HL-60 (cell line): ENCODE data around the gene KHNYN.
"Not testable (repeated sequence)": the region's sequence is repeated elsewhere in the genome, so short reads cannot be mapped to it uniquely, and the experiment has no call there.

Experiments
- DNase-seq, 2 experiments: peaks; one replicate each; pipeline ENCODE4 v3.0.0-alpha.2; 2010 to 2020; ENCODE audit warnings: low read depth in 1 of 2, low spot score in 1 of 2
- H3K27ac ChIP-seq: fragments of 250-450 bp; sonication (Bioruptor Pico); replicated peaks from 2 replicates; pipeline ENCODE4 v1.5.1; 2020; ENCODE audit warnings: mild to moderate bottlenecking, moderate library complexity
- H3K27me3 ChIP-seq: fragments of 250-450 bp; sonication (Bioruptor Pico); 2 replicates; pipeline ENCODE4 v1.5.1; 2021; ENCODE audit warnings: mild to moderate bottlenecking, moderate library complexity; ENCODE audit not compliant: insufficient read depth, poor library complexity, severe bottlenecking
- H3K4me3 ChIP-seq: replicated peaks from 2 replicates; pipeline ENCODE4 v1.5.1; 2011; ENCODE audit warnings: mild to moderate bottlenecking, control low read depth, low read length; ENCODE audit not compliant: insufficient read depth
- GABPA ChIP-seq: IDR thresholded peaks from 2 replicates; pipeline ENCODE4 v1.6.1; 2012; ENCODE audit warnings: low read depth
- POLR2AphosphoS5 ChIP-seq: IDR thresholded peaks from 2 replicates; pipeline ENCODE4 v1.6.1; 2012; ENCODE audit warnings: low read depth
- SPI1 ChIP-seq: IDR thresholded peaks from 2 replicates; pipeline ENCODE4 v1.6.1; 2012; ENCODE audit warnings: low read depth, mild to moderate bottlenecking, borderline replicate concordance
- TF ChIP-seq, protein P1 (sequence below): IDR thresholded peaks from one replicate; pipeline ENCODE4 v1.5.1; 2011; ENCODE audit warnings: low read length, control low read depth, inconsistent platforms; ENCODE audit not compliant: insufficient read depth
- TF ChIP-seq, protein P2 (sequence below): IDR thresholded peaks from 2 replicates; pipeline ENCODE4 v1.6.1; 2012; ENCODE audit warnings: low read depth; ENCODE audit not compliant: insufficient replicate concordance

KHNYN gene

GRCh38 chr14:24463884-24464785 lies 34.4 kb downstream of the KHNYN start:
- no peak overlapping the region for H3K27ac ChIP-seq
- DNase-seq: no peak
- no peaks in the 10 kb centered on the region for H3K27me3 ChIP-seq
- TF ChIP-seq SPI1 (no peak), GABPA (no peak), POLR2AphosphoS5 (no peak)
- TF ChIP-seq, protein P1, sequence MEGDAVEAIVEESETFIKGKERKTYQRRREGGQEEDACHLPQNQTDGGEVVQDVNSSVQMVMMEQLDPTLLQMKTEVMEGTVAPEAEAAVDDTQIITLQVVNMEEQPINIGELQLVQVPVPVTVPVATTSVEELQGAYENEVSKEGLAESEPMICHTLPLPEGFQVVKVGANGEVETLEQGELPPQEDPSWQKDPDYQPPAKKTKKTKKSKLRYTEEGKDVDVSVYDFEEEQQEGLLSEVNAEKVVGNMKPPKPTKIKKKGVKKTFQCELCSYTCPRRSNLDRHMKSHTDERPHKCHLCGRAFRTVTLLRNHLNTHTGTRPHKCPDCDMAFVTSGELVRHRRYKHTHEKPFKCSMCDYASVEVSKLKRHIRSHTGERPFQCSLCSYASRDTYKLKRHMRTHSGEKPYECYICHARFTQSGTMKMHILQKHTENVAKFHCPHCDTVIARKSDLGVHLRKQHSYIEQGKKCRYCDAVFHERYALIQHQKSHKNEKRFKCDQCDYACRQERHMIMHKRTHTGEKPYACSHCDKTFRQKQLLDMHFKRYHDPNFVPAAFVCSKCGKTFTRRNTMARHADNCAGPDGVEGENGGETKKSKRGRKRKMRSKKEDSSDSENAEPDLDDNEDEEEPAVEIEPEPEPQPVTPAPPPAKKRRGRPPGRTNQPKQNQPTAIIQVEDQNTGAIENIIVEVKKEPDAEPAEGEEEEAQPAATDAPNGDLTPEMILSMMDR: no peak
- TF ChIP-seq, protein P2, sequence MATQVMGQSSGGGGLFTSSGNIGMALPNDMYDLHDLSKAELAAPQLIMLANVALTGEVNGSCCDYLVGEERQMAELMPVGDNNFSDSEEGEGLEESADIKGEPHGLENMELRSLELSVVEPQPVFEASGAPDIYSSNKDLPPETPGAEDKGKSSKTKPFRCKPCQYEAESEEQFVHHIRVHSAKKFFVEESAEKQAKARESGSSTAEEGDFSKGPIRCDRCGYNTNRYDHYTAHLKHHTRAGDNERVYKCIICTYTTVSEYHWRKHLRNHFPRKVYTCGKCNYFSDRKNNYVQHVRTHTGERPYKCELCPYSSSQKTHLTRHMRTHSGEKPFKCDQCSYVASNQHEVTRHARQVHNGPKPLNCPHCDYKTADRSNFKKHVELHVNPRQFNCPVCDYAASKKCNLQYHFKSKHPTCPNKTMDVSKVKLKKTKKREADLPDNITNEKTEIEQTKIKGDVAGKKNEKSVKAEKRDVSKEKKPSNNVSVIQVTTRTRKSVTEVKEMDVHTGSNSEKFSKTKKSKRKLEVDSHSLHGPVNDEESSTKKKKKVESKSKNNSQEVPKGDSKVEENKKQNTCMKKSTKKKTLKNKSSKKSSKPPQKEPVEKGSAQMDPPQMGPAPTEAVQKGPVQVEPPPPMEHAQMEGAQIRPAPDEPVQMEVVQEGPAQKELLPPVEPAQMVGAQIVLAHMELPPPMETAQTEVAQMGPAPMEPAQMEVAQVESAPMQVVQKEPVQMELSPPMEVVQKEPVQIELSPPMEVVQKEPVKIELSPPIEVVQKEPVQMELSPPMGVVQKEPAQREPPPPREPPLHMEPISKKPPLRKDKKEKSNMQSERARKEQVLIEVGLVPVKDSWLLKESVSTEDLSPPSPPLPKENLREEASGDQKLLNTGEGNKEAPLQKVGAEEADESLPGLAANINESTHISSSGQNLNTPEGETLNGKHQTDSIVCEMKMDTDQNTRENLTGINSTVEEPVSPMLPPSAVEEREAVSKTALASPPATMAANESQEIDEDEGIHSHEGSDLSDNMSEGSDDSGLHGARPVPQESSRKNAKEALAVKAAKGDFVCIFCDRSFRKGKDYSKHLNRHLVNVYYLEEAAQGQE: no peak
- no peak overlapping the region for H3K4me3 ChIP-seq

DNA sequence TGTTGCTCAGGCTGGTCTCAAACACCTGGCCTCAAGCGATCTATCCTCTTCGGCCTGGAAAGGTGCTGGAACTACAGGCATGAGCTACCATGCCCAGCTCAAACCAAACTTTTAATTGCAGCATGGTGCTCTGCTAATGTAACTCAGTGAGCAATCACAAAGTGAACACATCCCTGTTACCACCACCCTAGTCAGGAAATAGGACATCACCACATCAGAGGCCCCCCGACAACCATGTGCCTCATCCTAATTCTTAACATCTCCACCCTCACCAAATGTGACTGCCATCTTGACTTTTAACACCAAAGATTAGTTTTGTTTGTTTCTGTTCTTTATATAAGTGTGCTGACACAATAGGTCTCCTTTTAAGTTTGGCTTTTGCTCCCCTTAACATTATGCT lies 35.6 kb downstream of the KHNYN start:
- H3K27ac ChIP-seq: no peak overlapping the region
- no peaks in the 10 kb centered on the region for H3K27me3 ChIP-seq
- no peak for DNase-seq
- TF ChIP-seq, protein P1: no peak
- TF ChIP-seq GABPA: no peak
- TF ChIP-seq, protein P2: no peak
- TF ChIP-seq SPI1: no peak
- no peak for TF ChIP-seq POLR2AphosphoS5
- no peak overlapping the region for H3K4me3 ChIP-seq

DNA sequence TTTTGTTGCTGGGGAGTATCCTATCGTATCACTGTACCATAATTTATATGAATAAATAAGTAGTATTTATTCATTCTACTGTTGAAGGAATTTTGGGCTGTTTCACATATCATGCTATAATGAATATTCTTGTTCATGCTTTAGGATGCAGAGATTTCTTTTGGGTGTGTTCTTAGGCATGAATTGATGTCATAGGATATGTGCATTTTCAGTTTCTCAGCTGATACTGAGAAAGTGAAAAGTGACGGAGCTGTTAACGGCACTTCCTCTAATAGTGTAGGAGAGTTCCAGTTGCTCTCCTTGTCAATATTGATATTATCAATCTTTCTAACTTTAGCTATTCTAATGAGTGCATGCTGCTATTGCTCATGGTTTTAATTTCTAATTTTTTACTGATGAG lies 36.1 kb downstream of the KHNYN start:
- Histone ChIP-seq H3K27ac (no peak overlapping the region), H3K27me3 (no peaks in the 10 kb centered on the region), H3K4me3 (no peak overlapping the region)
- no peak for DNase-seq
- TF ChIP-seq SPI1 (no peak), POLR2AphosphoS5 (no peak), GABPA (no peak)
- TF ChIP-seq, protein P1: no peak
- TF ChIP-seq, protein P2: no peak

- DNase-seq, H3K4me3 ChIP-seq, H3K27ac ChIP-seq, H3K27me3 ChIP-seq: not testable (repeated sequence)
These were observed 40.7 kb downstream of the KHNYN start for GRCh38 chr14:24470450-24470849.
